ENCODE results near the gene IL11. TPM values are rescaled to one million over a fixed set of nuclear protein-coding genes. Genes with fewer than 3 reads are reported as not detected.

Gene IL11
- total RNA-seq, 1 experiment from 2014 or later, result 3.9 TPM

DNA sequence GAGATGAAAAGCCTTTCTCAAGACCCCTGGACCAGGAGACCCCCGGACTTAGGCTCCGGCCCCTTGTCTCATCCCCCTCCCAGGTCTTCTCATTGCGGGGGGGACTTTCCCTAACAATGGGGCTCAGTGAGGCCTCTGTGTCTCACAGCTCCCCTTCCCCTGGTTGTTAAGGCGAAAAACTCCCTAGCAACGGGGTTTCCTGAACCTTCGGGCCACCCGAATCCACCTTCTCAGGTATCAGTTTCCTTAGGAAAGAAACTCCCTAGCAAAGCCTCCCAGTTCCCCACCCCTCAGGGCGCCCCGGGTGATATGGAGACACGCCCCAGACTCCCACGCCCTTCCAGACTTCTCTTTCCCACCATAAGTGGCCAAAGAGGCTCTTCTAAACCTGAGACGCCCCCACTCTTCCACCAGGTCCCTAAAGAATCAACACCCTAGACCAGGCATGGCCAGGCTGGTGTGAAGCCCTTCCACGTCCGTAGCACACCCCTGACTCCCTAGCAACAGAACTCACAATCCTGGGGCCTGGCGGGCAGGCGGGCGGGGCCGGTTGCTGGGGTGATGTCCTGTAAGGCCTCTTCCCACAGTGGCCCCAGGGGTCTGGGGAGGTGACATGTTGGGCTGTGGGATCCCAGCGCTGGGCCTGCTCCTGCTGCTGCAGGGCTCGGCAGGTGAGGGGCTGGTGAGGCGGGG, 6.1 kb upstream of the IL11 start, which contains the start of gene TMEM190:
Gene TMEM190 (plus strand): TSS at position 586 of the 693 bp plus-strand sequence. CDS start 28 bp downstream, at position 614.
- Histone ChIP-seq H3K4ac (ENCODE audit: low read depth, low read length) (no peak within 1 kb of the TSS), H2AK5ac (ENCODE audit: insufficient read length, low read length) (no peak within 1 kb of the TSS), H3K23me2 (ENCODE audit: insufficient read length, low read depth, low read length, poor library complexity, severe bottlenecking) (peaks cover 7% of the 10 kb centered on the region), H2AFZ (ENCODE audit: low read length) (no peak within 1 kb of the TSS), H3K56ac (ENCODE audit: insufficient read length, low read depth, low read length) (no peak within 1 kb of the TSS), H3K9ac (ENCODE audit: extremely low read depth, insufficient read length, low read length) (no peak within 1 kb of the TSS), H4K20me1 (ENCODE audit: control insufficient read depth, insufficient read depth, insufficient read length) (no peaks in the 10 kb centered on the region), H4K8ac (replicated peaks; ENCODE audit: insufficient read length, low read depth, low read length) (no peak within 1 kb of the TSS), H4K5ac (ENCODE audit: insufficient read length, low read depth, low read length) (no peak within 1 kb of the TSS), H3T11ph (ENCODE audit: low read length) (no peak within 1 kb of the TSS), H3K9me3 (ENCODE audit: control insufficient read depth, low read depth, low read length) (no peaks in the 10 kb centered on the region), H3K14ac (ENCODE audit: insufficient read depth, low read length) (peak within 1 kb of the TSS; percentile 75), H3K4me2 (ENCODE audit: insufficient read depth, insufficient read length, low read length) (peak within 1 kb of the TSS; percentile 50), H2BK5ac (ENCODE audit: insufficient read length, low read length) (no peak within 1 kb of the TSS), H3K79me1 (ENCODE audit: insufficient read depth, low read depth, low read length, poor library complexity, severe bottlenecking) (no peaks in the 10 kb centered on the region), H2BK15ac (ENCODE audit: low read depth, low read length) (no peak within 1 kb of the TSS), H3K18ac (ENCODE audit: insufficient read length, low read depth, low read length) (peak within 1 kb of the TSS; percentile 84), H4K91ac (ENCODE audit: insufficient read length, low read depth, low read length) (no peak within 1 kb of the TSS), H2BK120ac (ENCODE audit: low read depth, low read length, poor library complexity, severe bottlenecking) (no peak within 1 kb of the TSS), H2BK12ac (ENCODE audit: insufficient read length, low read depth, low read length) (no peak within 1 kb of the TSS), H3K23ac (ENCODE audit: insufficient read length, low read depth, low read length) (no peak within 1 kb of the TSS), H3K27me3 (ENCODE audit: insufficient read depth, low read length) (no peaks in the 10 kb centered on the region; the same call in 1 of the 2 replicates), H3K27ac (ENCODE audit: insufficient read length, low read depth, low read length) (no peak within 1 kb of the TSS), H3K4me1 (ENCODE audit: insufficient read depth, low read length) (no peaks in the 10 kb centered on the region; the same call in 1 of the 2 replicates), H2BK20ac (ENCODE audit: low read depth, low read length, poor library complexity, severe bottlenecking) (no peak within 1 kb of the TSS), H3K79me2 (ENCODE audit: insufficient read depth, low read length) (no peaks in the 10 kb centered on the region)
- H3K4me1 Mint-ChIP-seq, result peaks cover 38 to 54% of the 10 kb centered on the region in 2 experiments
- H3K36me3 Mint-ChIP-seq (ENCODE audit: insufficient read depth in 1 of 3, low read depth in 3 of 3), result peaks cover 0 to 4% (median under 1%) of the 10 kb centered on the region in 3 experiments; a peak in 4 of 7 replicates
- H3K9me3 Mint-ChIP-seq, result no peaks in the 10 kb centered on the region
- peak; percentile 71 for DNase-seq
- WGBS (ENCODE audit: extremely low coverage, insufficient read length, low lambda C conversion rate), result no CpG with 5 or more reads among the region's 21 CpGs
- TF ChIP-seq, protein P1, sequence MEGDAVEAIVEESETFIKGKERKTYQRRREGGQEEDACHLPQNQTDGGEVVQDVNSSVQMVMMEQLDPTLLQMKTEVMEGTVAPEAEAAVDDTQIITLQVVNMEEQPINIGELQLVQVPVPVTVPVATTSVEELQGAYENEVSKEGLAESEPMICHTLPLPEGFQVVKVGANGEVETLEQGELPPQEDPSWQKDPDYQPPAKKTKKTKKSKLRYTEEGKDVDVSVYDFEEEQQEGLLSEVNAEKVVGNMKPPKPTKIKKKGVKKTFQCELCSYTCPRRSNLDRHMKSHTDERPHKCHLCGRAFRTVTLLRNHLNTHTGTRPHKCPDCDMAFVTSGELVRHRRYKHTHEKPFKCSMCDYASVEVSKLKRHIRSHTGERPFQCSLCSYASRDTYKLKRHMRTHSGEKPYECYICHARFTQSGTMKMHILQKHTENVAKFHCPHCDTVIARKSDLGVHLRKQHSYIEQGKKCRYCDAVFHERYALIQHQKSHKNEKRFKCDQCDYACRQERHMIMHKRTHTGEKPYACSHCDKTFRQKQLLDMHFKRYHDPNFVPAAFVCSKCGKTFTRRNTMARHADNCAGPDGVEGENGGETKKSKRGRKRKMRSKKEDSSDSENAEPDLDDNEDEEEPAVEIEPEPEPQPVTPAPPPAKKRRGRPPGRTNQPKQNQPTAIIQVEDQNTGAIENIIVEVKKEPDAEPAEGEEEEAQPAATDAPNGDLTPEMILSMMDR (conservative IDR thresholded peaks at IDR 0.05), result no peak
- peak within 1 kb of the TSS in 2 of 3 experiments; percentile 82 to 90; a peak in 4 of 7 replicates for H3K27ac Mint-ChIP-seq
- peaks cover 69% of the 10 kb centered on the region for H3K27me3 Mint-ChIP-seq (ENCODE audit: low read depth)
- H3K4me3 Mint-ChIP-seq, result peak within 1 kb of the TSS; percentile 61 to 62

Measured in H9 (cell line).